ENCODE measurements around the gene NUDT1.

Gene NUDT1

GRCh38 chr7:2248984-2249694 is 7.1 kb downstream of the NUDT1 start:
- DNase-seq (ENCODE audit: low read depth in 2 of 2) = no peak

DNA sequence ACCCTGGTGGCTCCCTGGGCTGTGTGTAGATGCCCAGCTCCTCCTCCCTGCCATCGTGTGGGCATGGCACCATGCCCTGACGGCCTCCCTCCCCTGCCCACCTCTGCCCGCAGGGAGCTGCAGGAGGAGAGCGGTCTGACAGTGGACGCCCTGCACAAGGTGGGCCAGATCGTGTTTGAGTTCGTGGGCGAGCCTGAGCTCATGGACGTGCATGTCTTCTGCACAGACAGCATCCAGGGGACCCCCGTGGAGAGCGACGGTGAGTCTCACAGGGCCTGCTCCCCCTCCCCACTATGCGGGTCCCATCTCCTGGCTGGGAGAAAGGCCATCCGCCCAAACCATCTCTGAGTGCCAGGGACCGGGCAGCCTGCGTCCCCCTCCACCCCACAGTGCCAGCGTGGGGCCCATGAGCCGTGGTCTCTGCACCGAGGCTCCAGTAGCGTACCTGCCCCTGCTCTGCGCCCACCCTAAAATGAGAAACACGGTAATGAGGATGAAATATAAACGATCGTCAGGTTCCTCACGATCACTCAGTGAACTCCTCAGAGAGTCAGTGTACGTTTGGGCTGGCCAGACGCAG is 7.8 kb downstream of the NUDT1 start:
- DNase-seq (ENCODE audit: low read depth in 2 of 2) = no peak

GRCh38 chr7:2251381-2251780 is 9.4 kb downstream of the NUDT1 start:
- no peak for DNase-seq (ENCODE audit: low read depth in 2 of 2)

- DNase-seq (ENCODE audit: low read depth in 2 of 2) = no peak
Observed at GRCh38 chr7:2251841-2252771, 10.1 kb downstream of the NUDT1 start.

GRCh38 chr7:2253021-2253420 is 11.0 kb downstream of the NUDT1 start:
- no peak for DNase-seq (ENCODE audit: low read depth in 2 of 2)

GRCh38 chr7:2253525-2254244 is 11.7 kb downstream of the NUDT1 start:
- no peak for DNase-seq (ENCODE audit: low read depth in 2 of 2)

- no peak for DNase-seq (ENCODE audit: low read depth in 2 of 2)
Observed at GRCh38 chr7:2254429-2255144, 12.6 kb downstream of the NUDT1 start.

GRCh38 chr7:2255145-2256139 is 13.4 kb downstream of the NUDT1 start:
- no peak for DNase-seq (ENCODE audit: low read depth in 2 of 2)

- DNase-seq (ENCODE audit: low read depth in 2 of 2) = no peak
Observed at GRCh38 chr7:2256306-2257045, 14.4 kb downstream of the NUDT1 start.

DNA sequence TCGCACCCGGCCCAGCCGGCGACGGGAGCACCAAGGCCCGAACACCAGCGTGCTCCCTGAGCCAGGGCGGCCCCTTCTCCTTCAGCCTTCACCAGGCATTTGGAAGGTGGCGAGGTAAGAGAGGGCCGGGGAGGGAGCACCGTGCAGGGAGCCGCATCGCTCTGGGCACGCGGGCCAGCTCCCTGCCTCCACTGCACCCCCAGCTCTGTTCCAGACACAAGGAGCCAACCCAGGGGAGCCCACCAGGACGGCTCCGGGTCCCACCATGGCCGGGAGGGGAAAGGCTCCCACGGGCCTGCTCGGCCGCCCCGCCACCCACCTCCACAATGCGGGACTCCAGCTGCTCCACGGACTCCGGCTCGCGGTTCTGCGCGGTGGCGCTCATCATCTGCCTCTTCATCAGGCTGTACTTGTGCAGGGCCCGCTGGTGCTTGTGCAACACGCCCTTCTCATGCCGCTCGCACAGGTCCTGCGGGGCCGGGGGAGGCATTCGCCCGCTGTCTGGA is 15.1 kb downstream of the NUDT1 start:
- no peak for DNase-seq (ENCODE audit: low read depth in 2 of 2)

- DNase-seq (ENCODE audit: low read depth in 2 of 2) = no peak
Observed at GRCh38 chr7:2257651-2258050, 15.6 kb downstream of the NUDT1 start.

DNA sequence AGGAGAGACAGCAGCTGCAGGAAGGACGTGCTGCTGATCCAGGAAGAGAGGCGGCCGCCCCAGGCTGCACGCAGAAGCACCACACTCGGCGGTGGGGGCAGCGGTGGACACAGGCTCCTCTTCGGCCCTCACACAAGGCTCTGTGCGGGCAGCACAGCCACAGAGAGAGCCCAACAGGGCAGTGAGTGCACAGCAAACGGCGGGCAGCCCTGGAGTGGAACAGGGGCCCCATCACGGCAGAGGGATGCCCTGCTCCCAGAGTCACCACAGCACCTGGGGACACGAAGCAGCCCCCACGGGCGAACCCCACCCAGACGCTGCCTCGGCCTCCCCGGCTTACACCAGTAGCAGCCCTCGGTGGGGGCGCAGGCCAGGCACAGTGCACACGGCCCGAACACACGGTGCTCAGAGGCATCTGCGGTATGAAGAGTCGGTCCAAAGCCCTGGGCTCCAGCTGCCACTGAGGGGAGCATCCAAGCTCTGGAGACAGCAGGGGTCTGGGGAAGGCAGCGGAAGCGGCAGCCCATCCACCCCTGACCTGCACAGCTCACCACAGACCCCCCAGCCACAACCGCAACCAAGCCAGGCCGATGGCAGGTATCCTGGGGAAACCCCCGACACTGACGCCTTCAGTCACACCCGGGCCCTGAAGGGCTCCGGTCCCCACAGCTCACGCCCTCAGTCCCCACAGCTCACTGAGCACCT is 16.8 kb downstream of the NUDT1 start:
- DNase-seq (ENCODE audit: low read depth in 2 of 2) = no peak

- DNase-seq (ENCODE audit: low read depth in 2 of 2) = no peak
Observed at GRCh38 chr7:2259480-2259879, 17.5 kb downstream of the NUDT1 start.

- DNase-seq (ENCODE audit: low read depth in 2 of 2) = no peak
Observed at GRCh38 chr7:2260820-2261219, 18.8 kb downstream of the NUDT1 start.

DNA sequence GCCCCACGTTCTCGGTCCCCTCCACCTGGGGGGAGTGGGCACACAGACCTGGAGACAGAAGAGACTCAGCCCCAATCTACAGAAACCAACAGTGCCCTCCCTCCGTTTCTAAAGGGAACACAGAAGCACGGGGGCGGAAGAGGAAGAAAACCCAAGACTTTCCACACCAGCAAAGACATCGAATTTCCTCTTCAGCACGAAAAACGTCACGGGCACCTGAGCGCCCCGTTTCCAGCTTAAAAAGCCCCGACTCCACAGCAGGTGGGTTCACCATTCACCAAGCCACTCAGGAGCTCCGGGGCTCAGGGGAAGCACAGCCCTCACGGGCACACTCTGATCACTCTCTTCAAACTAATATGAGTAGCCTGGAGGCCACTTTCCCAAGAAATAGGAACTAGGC is 19.6 kb downstream of the NUDT1 start:
- no peak for DNase-seq (ENCODE audit: low read depth in 2 of 2)

GRCh38 chr7:2263176-2263575 is 21.1 kb downstream of the NUDT1 start:
- no peak for DNase-seq (ENCODE audit: low read depth in 2 of 2)

- no peak for DNase-seq (ENCODE audit: low read depth in 2 of 2)
Observed at GRCh38 chr7:2264158-2264557, 22.1 kb downstream of the NUDT1 start.

DNA sequence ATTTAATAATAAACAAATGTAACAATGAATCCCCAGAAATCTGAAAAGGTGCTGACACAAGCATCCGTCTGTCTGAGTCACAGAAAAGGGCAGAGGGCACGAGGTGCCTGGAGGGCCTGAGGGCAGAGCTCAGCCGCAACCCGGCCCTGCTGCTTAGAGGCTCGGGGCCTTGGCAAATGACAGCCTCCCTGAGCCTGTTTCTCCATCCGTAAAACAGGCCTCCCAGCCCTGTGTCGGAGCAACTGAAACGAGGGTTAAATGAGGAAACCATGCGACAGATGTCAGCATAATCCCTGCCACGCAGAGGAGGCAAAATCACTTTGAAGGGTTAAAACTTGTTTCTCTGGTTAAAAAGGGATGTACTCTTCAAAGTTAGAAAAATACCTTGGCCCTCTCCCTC is 24.9 kb downstream of the NUDT1 start:
- no peak for DNase-seq (ENCODE audit: low read depth in 2 of 2)

Data from stimulated activated CD8-positive, alpha-beta memory T cell treated with anti-CD3 and anti-CD28 coated beads, Interleukin-7, amount 100 ng/mL, for 1 hour (primary cell).